Measurements from ENCODE around the gene SLFN12L.

- TF ChIP-seq CTCF (IDR thresholded peaks at IDR 0.05; ENCODE audit: low read length) (no peak), EZH2 (IDR thresholded peaks at IDR 0.05; ENCODE audit: borderline replicate concordance, low read length) (no peak)
Measured at GRCh38 chr17:35557353-35557752, 19.9 kb upstream of the SLFN12L start.
